Endothelial cell of umbilical vein (primary cell): ENCODE data around the gene TRPC4AP. TPM values are rescaled to one million over a fixed set of nuclear protein-coding genes. Genes with fewer than 3 reads are reported as not detected.

Experiments
- BruUV-seq: library from RNA; stranded (reverse); fragments of 400-500 nt; replicated peaks from 2 replicates; lab custom pipeline; 2021; lab: Mats Ljungman, UMichigan
- CTCF ChIA-PET: fragments of 300-600, 350-600 bp; sonication (Branson Sonifier 250); formaldehyde crosslinking; loops from one replicate; lab custom pipeline; 2021; ENCODE audit warnings: antibody characterized with exemption, inconsistent platforms; lab: Charles Lee
- POLR2A ChIA-PET: fragments of 300-600, 350-600 bp; sonication (Branson Sonifier 250); formaldehyde crosslinking; loops from one replicate; lab custom pipeline; 2021; ENCODE audit warnings: antibody characterized with exemption, inconsistent platforms; lab: Charles Lee
- DNase-seq: peaks from one replicate; pipeline ENCODE4 v3.0.0-alpha.2; 2011; ENCODE audit warnings: low read depth, low spot score
- FAIRE-seq: peaks from 2 replicates; lab custom pipeline; 2011; peaks lifted over from hg19 to GRCh38; lab: Jason Lieb, UNC
- H2AFZ ChIP-seq: 2 replicates; pipeline ENCODE4 v1.6.0; 2012; ENCODE audit warnings: low read depth, low read length, control low read depth, inconsistent platforms
- H3K27ac ChIP-seq: 2 replicates; pipeline ENCODE4 v1.5.1; 2011; ENCODE audit warnings: low read depth, mild to moderate bottlenecking, control low read depth, low read length, moderate library complexity; ENCODE audit not compliant: insufficient read depth
- H3K27me3 ChIP-seq, 2 experiments: 2 replicates each; pipeline versions ENCODE4 v1.6.0 to v1.6.1; 2011; ENCODE audit warnings: low read length in 2 of 2, mixed read lengths in 1 of 2; ENCODE audit not compliant: control insufficient read depth in 2 of 2, insufficient read depth in 2 of 2
- H3K36me3 ChIP-seq, 2 experiments: 2 replicates in 1 of 2; 3 replicates in 1 of 2; pipeline ENCODE4 v1.5.1; 2011; ENCODE audit warnings: low read length in 2 of 2, mild to moderate bottlenecking in 1 of 2, moderate library complexity in 1 of 2; ENCODE audit not compliant: control insufficient read depth in 2 of 2, insufficient read depth in 2 of 2; ENCODE audit errors: extremely low read depth in 1 of 2
- H3K4me1 ChIP-seq: 3 replicates; pipeline ENCODE4 v1.5.1; 2011; ENCODE audit warnings: mild to moderate bottlenecking, low read length; ENCODE audit not compliant: control insufficient read depth, insufficient read depth; ENCODE audit errors: extremely low read depth
- H3K4me2 ChIP-seq: 2 replicates; pipeline ENCODE4 v1.6.1; 2011; ENCODE audit warnings: low read length, control low read depth, mixed read lengths; ENCODE audit not compliant: insufficient read depth
- H3K4me3 ChIP-seq, 3 experiments: fragments of 200-600 bp in 1 of 3; sonication (generic), shearing (Covaris generic) in 1 of 3; replicated peaks in 1 of 3; 2 replicates each; pipeline ENCODE4 v1.5.1; 2011 to 2016; ENCODE audit warnings: control low read depth in 3 of 3, low read length in 3 of 3, mild to moderate bottlenecking in 2 of 3, inconsistent platforms in 1 of 3, low read depth in 1 of 3, moderate library complexity in 1 of 3; ENCODE audit not compliant: insufficient read depth in 1 of 3
- H3K79me2 ChIP-seq: 2 replicates; pipeline ENCODE4 v1.6.0; 2012; ENCODE audit warnings: low read length, inconsistent platforms; ENCODE audit not compliant: control insufficient read depth, insufficient read depth
- H3K9ac ChIP-seq: replicated peaks from 2 replicates; pipeline ENCODE3; 2011; ENCODE audit warnings: low read length, control low read depth; ENCODE audit not compliant: insufficient read depth; ENCODE audit errors: extremely low read depth
- H3K9me1 ChIP-seq: replicated peaks from 3 replicates; pipeline ENCODE4 v1.6.0; 2011; ENCODE audit warnings: mild to moderate bottlenecking, low read length; ENCODE audit not compliant: control insufficient read depth, insufficient read depth; ENCODE audit errors: extremely low read depth
- H3K9me3 ChIP-seq: replicated peaks from 2 replicates; pipeline ENCODE4 v1.5.1; 2012; ENCODE audit warnings: low read length, inconsistent platforms; ENCODE audit not compliant: control insufficient read depth, insufficient read depth
- H4K20me1 ChIP-seq: replicated peaks from 2 replicates; pipeline ENCODE3; 2011; ENCODE audit warnings: mild to moderate bottlenecking, low read length; ENCODE audit not compliant: control insufficient read depth, insufficient read depth; ENCODE audit errors: extremely low read depth
- EZH2 ChIP-seq: IDR thresholded peaks from 2 replicates; pipeline ENCODE4 v1.6.1; 2012; ENCODE audit warnings: borderline replicate concordance, low read depth, mild to moderate bottlenecking, moderate library complexity, low read length, inconsistent platforms; ENCODE audit not compliant: severe bottlenecking
- FOS ChIP-seq: IDR thresholded peaks from 2 replicates; pipeline ENCODE4 v1.6.1; 2011; ENCODE audit warnings: mild to moderate bottlenecking, low read length, moderate library complexity, borderline replicate concordance; ENCODE audit not compliant: insufficient read depth
- GATA2 ChIP-seq: IDR thresholded peaks from 2 replicates; pipeline ENCODE4 v1.7.0; 2011; ENCODE audit warnings: low read depth, mild to moderate bottlenecking, moderate library complexity, mixed read lengths, low read length; ENCODE audit not compliant: insufficient read length, insufficient read depth
- POLR2AphosphoS5 ChIP-seq: IDR thresholded peaks from 2 replicates; pipeline ENCODE4 v1.6.1; 2012; ENCODE audit warnings: low read depth, mild to moderate bottlenecking, control low read depth, low read length, moderate library complexity; ENCODE audit not compliant: insufficient read depth
- dilution Hi-C: fragments of 300-500 bp; cut with MboI; formaldehyde crosslinking; loops from one replicate; pipeline ENCODE4 v1.15.0; 2019; ENCODE audit warnings: low sequenced_read_pairs; ENCODE audit not compliant: extremely low pct_ligation_motif_present
- intact Hi-C: fragments of 100-400 bp; cut with micrococcal nuclease; formaldehyde crosslinking; loops from one replicate; pipeline ENCODE4 v1.10.0; 2022
- polyA plus RNA-seq, 4 experiments: library from polyadenylated mRNA; depleted of rRNA in 3 of 4; stranded (reverse) in 3 of 4; unstranded in 1 of 4; fragments of >200 nt; gene quantifications; 2 replicates each; pipeline versions ENCODE4 v1.2.1 to v1.2.3, GENCODE V29; 2011 to 2012; ENCODE audit warnings: missing spikeins in 1 of 4
- total RNA-seq: library from RNA; stranded (reverse); gene quantifications from 2 replicates; pipeline ENCODE4 v1.2.3, GENCODE V29; 2021
- TF ChIP-seq, protein P1 (sequence below): IDR thresholded peaks from 2 replicates; pipeline ENCODE4 v1.6.1; 2011; ENCODE audit not compliant: insufficient read depth, insufficient read length

The TRPC4AP gene
- total and polyA plus RNA-seq, 2 donors (not counting 3 experiments of a cell fraction or from before 2014, with no cell fraction given), result 89.0 to 103 TPM

DNA sequence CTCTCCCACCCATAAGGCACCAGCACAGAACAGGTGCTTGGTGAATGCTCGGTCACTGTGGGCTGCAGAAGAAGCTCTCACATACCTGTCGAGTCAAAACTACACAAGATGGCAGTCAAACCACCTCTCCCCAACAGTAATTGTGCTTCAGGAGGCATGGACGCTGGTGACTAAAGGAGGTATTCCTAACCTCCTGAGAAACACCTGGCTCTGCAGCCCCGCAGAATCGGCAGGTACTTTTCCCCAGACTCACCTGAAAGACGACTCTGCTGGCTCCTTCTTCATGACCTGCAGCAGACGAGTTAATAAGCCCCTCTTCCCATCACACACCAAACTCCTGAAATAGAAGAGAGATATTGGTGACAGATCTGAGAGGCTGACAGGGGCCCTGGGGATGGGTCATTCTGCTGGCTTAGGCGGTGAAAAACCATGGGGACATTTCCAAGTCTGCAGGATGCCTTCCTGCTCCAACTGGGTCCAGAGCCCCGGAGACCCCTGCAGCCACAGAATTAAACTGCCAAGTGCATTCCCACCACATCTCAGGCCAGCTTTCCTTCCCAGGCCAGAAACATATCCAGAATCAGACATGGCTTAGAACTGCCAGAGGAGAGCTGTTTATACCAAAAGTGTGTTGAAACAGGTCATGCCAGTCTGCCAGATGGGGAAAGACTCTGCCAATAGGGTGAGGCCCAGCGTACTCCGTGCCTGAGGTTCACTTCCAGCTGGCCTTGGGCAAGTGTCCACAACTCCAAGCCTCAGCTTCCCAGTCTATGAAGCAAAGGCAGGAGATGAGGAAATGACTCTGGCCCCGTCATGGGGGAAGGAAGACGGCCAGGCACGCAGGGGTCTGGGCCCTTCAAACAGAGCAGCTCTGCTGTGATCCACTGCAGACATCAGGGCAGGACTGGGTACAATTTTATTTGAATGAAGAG lies 83.9 kb downstream of the TRPC4AP start:
- Histone ChIP-seq H3K27me3 (no peaks in the 10 kb centered on the region), H3K9me3 (no peaks in the 10 kb centered on the region), H3K9me1 (no peaks in the 10 kb centered on the region), H3K79me2 (no peaks in the 10 kb centered on the region), H3K36me3 (peaks cover 21 to 76% of the 10 kb centered on the region in 2 experiments), H3K4me2 (no peak overlapping the region), H3K9ac (no peak overlapping the region), H3K4me1 (no peaks in the 10 kb centered on the region), H4K20me1 (no peaks in the 10 kb centered on the region), H3K27ac (no peak overlapping the region), H2AFZ (no peak overlapping the region), H3K4me3 (no peak overlapping the region)
- TF ChIP-seq, protein P1, sequence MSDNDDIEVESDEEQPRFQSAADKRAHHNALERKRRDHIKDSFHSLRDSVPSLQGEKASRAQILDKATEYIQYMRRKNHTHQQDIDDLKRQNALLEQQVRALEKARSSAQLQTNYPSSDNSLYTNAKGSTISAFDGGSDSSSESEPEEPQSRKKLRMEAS, result no peak
- TF ChIP-seq FOS, result no peak
- intact Hi-C loops (no loop called here), dilution Hi-C loops (no loop called here)
- DNase-seq, result no peak
- POLR2A ChIA-PET, result no interaction called here
- no peak for FAIRE-seq
- CTCF ChIA-PET, result interaction anchor here (0.8 kb wide), 1 partner anchor 696 kb away, joined by 3 read pairs; no protein-coding TSS in a partner anchor
- BruUV-seq, result no TSS peak

DNA sequence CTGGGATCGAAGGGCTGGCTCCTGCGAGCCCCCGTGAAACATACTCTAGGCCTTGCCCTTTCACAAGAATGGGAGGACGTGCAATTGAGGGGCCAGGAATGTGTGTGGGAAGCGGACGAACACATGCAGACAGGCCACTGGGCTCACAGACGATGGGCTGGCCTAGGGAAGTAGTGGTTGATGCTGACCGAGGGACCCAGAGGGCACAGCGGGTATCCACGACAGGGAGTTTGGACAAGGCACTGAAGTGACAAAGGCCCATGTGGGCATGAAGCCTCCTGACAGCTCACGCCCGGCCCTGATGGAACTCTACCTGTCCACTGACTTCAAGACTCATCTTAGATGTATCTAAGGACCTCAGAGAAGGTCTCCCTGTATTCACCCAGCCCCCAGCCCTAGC lies 84.7 kb downstream of the TRPC4AP start:
- Histone ChIP-seq H2AFZ (no peak overlapping the region), H3K9me3 (no peaks in the 10 kb centered on the region), H3K9ac (no peak overlapping the region), H3K4me2 (no peak overlapping the region), H4K20me1 (no peaks in the 10 kb centered on the region), H3K79me2 (no peaks in the 10 kb centered on the region), H3K4me3 (no peak overlapping the region), H3K9me1 (no peaks in the 10 kb centered on the region), H3K27ac (no peak overlapping the region), H3K36me3 (peaks cover 24 to 81% of the 10 kb centered on the region in 2 experiments), H3K27me3 (no peaks in the 10 kb centered on the region), H3K4me1 (no peaks in the 10 kb centered on the region)
- TF ChIP-seq EZH2, result no peak
- no peak for TF ChIP-seq GATA2
- no peak for TF ChIP-seq POLR2AphosphoS5
- no peak for TF ChIP-seq FOS
- dilution Hi-C loops (no loop called here), intact Hi-C loops (no loop called here)
- CTCF ChIA-PET, result no interaction called here
- FAIRE-seq, result no peak
- POLR2A ChIA-PET, result no interaction called here
- no peak for DNase-seq
- no TSS peak for BruUV-seq
